COLO829 (cell line): Measurements from ENCODE around the gene ULK3.

Source experiments
- DNase-seq: peaks from one replicate; pipeline ENCODE4 v3.0.0; 2012; ENCODE audit warnings: low spot score

ULK3 gene

GRCh38 chr15:74867466-74868038 is 24.6 kb upstream of the ULK3 start:
- no peak for DNase-seq

GRCh38 chr15:74866090-74866489 is 23.1 kb upstream of the ULK3 start:
- DNase-seq, result no peak

GRCh38 chr15:74865316-74865715 is 22.4 kb upstream of the ULK3 start:
- no peak for DNase-seq

- DNase-seq, result no peak
Measured at GRCh38 chr15:74864296-74864695, 21.3 kb upstream of the ULK3 start.

- no peak for DNase-seq
Measured at GRCh38 chr15:74863239-74864056, 20.5 kb upstream of the ULK3 start.

- DNase-seq, result no peak
Measured at GRCh38 chr15:74858369-74858740, 15.4 kb upstream of the ULK3 start.

- no peak for DNase-seq
Measured at GRCh38 chr15:74857671-74858368, 14.9 kb upstream of the ULK3 start.

- DNase-seq, result no peak
Measured at GRCh38 chr15:74857082-74857655, 14.2 kb upstream of the ULK3 start.

GRCh38 chr15:74856537-74856936 is 13.6 kb upstream of the ULK3 start:
- DNase-seq, result no peak

- DNase-seq, result no peak
Measured at GRCh38 chr15:74855857-74856256, 12.9 kb upstream of the ULK3 start.

GRCh38 chr15:74854453-74855022 is 11.6 kb upstream of the ULK3 start:
- no peak for DNase-seq

- DNase-seq, result no peak
Measured at GRCh38 chr15:74851960-74852359, 9.0 kb upstream of the ULK3 start.

- no peak for DNase-seq
Measured at GRCh38 chr15:74850393-74850792, 7.4 kb upstream of the ULK3 start.

- DNase-seq, result no peak
Measured at GRCh38 chr15:74847432-74847831, 4.5 kb upstream of the ULK3 start.

- DNase-seq, result no peak
Measured at GRCh38 chr15:74845581-74845980, 2.6 kb upstream of the ULK3 start.

- no peak for DNase-seq
Measured at GRCh38 chr15:74845208-74845568, 2.2 kb upstream of the ULK3 start.

GRCh38 chr15:74844319-74845207 is 1.6 kb upstream of the ULK3 start:
- no peak for DNase-seq

- no peak for DNase-seq
Measured at GRCh38 chr15:74843891-74844299, 939 bp upstream of the ULK3 start.

- no peak for DNase-seq
Measured at GRCh38 chr15:74843445-74843828, 481 bp upstream of the ULK3 start.

GRCh38 chr15:74841891-74842373 is 1.0 kb downstream of the ULK3 start:
- no peak for DNase-seq
